Fibroblast of lung (primary cell): ENCODE data around the gene COX4I2. TPM values are rescaled to one million over a fixed set of nuclear protein-coding genes. Genes with fewer than 3 reads are reported as not detected.
"Not testable (repeated sequence)": the region's sequence is repeated elsewhere in the genome, so short reads cannot be mapped to it uniquely, and the experiment has no call there.

ENCODE experiments used
- DNase-seq, 2 donors: peaks; one replicate each; pipeline versions ENCODE4 v3.0.0 to v3.0.0-alpha.2; 2010; ENCODE audit warnings: low read depth in 2 of 2
- H2AFZ ChIP-seq: 2 replicates; pipeline ENCODE4 v1.5.1; 2012; ENCODE audit warnings: low read length, control low read depth, inconsistent platforms
- H3K27ac ChIP-seq: 2 replicates; pipeline ENCODE4 v1.5.1; 2011; ENCODE audit warnings: low read length, control low read depth; ENCODE audit not compliant: insufficient read depth
- H3K27me3 ChIP-seq: 2 replicates; pipeline ENCODE4 v1.5.1; 2011; ENCODE audit warnings: mild to moderate bottlenecking, low read length; ENCODE audit not compliant: control insufficient read depth, insufficient read depth
- H3K36me3 ChIP-seq: 2 replicates; pipeline ENCODE4 v1.5.1; 2011; ENCODE audit warnings: low read length; ENCODE audit not compliant: control insufficient read depth, insufficient read depth
- H3K4me1 ChIP-seq: 2 replicates; pipeline ENCODE4 v1.5.1; 2011; ENCODE audit warnings: low read length; ENCODE audit not compliant: control insufficient read depth, insufficient read depth; ENCODE audit errors: extremely low read depth
- H3K4me2 ChIP-seq: 2 replicates; pipeline ENCODE4 v1.5.1; 2011; ENCODE audit warnings: low read length, control low read depth; ENCODE audit not compliant: insufficient read depth; ENCODE audit errors: extremely low read depth
- H3K4me3 ChIP-seq, 4 experiments: fragments of 200-600 bp in 1 of 4; sonication (generic) in 1 of 4; replicated peaks in 1 of 4; 2 replicates each; pipeline ENCODE4 v1.5.1; 2011 to 2016; ENCODE audit warnings: low read length in 4 of 4, low read depth in 3 of 4, mild to moderate bottlenecking in 3 of 4, control low read depth in 2 of 4, inconsistent platforms in 1 of 4, mixed read lengths in 1 of 4; ENCODE audit not compliant: insufficient read depth in 1 of 4; ENCODE audit errors: control extremely low read depth in 1 of 4
- H3K79me2 ChIP-seq: 2 replicates; pipeline ENCODE4 v1.5.1; 2012; ENCODE audit warnings: mild to moderate bottlenecking, low read length, inconsistent platforms; ENCODE audit not compliant: control insufficient read depth, insufficient read depth
- H3K9ac ChIP-seq: 2 replicates; pipeline ENCODE4 v1.5.1; 2011; ENCODE audit warnings: mild to moderate bottlenecking, low read length, control low read depth; ENCODE audit not compliant: insufficient read depth
- H3K9me3 ChIP-seq: 2 replicates; pipeline ENCODE4 v1.5.1; 2012; ENCODE audit warnings: low read depth, low read length; ENCODE audit not compliant: control insufficient read depth, insufficient read depth
- H4K20me1 ChIP-seq: 2 replicates; pipeline ENCODE4 v1.5.1; 2011; ENCODE audit warnings: low read length; ENCODE audit not compliant: control insufficient read depth, insufficient read depth; ENCODE audit errors: extremely low read depth
- EZH2 ChIP-seq: IDR thresholded peaks from 2 replicates; pipeline ENCODE4 v1.5.1; 2012; ENCODE audit warnings: low read length, control low read depth, mild to moderate bottlenecking; ENCODE audit errors: missing control alignments
- polyA plus RNA-seq, 2 donors: library from polyadenylated mRNA; depleted of rRNA in 1 of 2; stranded (reverse) in 1 of 2; unstranded in 1 of 2; fragments of >200 nt; gene quantifications; 2 replicates each; pipeline ENCODE4 v1.2.1, GENCODE V29; 2011 to 2012; ENCODE audit warnings: missing spikeins in 1 of 2
- total RNA-seq: library from RNA; depleted of rRNA; stranded (reverse); fragments of >200 nt; gene quantifications from 2 replicates; pipeline ENCODE4 v1.2.1, GENCODE V29; 2014
- TF ChIP-seq, protein P1 (sequence below), 2 donors: IDR thresholded peaks in 1 of 2; conservative IDR thresholded peaks in 1 of 2; 1 replicate in 1 of 2; 2 replicates in 1 of 2; pipeline ENCODE4 v1.5.1; 2011 to 2012; ENCODE audit warnings: low read length in 2 of 2, control low read depth in 1 of 2, inconsistent platforms in 1 of 2, low read depth in 1 of 2, mild to moderate bottlenecking in 1 of 2

Gene COX4I2
- total and polyA plus RNA-seq, 2 donors (not counting 1 experiment from before 2014, with no cell fraction given): not detected

- peak overlapping the region; percentile 32 for H3K27ac ChIP-seq
- H3K27me3 ChIP-seq: no peaks in the 10 kb centered on the region
- peaks cover 54% of the 10 kb centered on the region for H3K79me2 ChIP-seq
- H3K4me1 ChIP-seq: peaks cover 16% of the 10 kb centered on the region
- TF ChIP-seq, protein P1, sequence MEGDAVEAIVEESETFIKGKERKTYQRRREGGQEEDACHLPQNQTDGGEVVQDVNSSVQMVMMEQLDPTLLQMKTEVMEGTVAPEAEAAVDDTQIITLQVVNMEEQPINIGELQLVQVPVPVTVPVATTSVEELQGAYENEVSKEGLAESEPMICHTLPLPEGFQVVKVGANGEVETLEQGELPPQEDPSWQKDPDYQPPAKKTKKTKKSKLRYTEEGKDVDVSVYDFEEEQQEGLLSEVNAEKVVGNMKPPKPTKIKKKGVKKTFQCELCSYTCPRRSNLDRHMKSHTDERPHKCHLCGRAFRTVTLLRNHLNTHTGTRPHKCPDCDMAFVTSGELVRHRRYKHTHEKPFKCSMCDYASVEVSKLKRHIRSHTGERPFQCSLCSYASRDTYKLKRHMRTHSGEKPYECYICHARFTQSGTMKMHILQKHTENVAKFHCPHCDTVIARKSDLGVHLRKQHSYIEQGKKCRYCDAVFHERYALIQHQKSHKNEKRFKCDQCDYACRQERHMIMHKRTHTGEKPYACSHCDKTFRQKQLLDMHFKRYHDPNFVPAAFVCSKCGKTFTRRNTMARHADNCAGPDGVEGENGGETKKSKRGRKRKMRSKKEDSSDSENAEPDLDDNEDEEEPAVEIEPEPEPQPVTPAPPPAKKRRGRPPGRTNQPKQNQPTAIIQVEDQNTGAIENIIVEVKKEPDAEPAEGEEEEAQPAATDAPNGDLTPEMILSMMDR (conservative IDR thresholded peaks at IDR 0.05 in 1 of 2, IDR thresholded peaks at IDR 0.05 in 1 of 2; ENCODE audit: low read depth in 1 of 2, low read length in 2 of 2): no peak
- no peak for TF ChIP-seq EZH2
- no peaks in the 10 kb centered on the region for H3K9me3 ChIP-seq
- no peak overlapping the region for H3K9ac ChIP-seq
- no peak for DNase-seq
- H3K4me2 ChIP-seq: no peak overlapping the region
- H2AFZ ChIP-seq: no peak overlapping the region
- peaks cover 12% of the 10 kb centered on the region for H3K36me3 ChIP-seq
- no peaks in the 10 kb centered on the region for H4K20me1 ChIP-seq
- H3K4me3 ChIP-seq: no peak overlapping the region
Observed at GRCh38 chr20:31667315-31668285, 29.9 kb downstream of the COX4I2 start.

GRCh38 chr20:31668944-31669343 is 31.2 kb downstream of the COX4I2 start:
- not testable (repeated sequence) for H2AFZ ChIP-seq, H3K9me3 ChIP-seq, H3K4me2 ChIP-seq, DNase-seq, H3K27me3 ChIP-seq, H4K20me1 ChIP-seq, H3K4me3 ChIP-seq, H3K27ac ChIP-seq, H3K9ac ChIP-seq
- Histone ChIP-seq H3K36me3 (peaks cover 13% of the 10 kb centered on the region), H3K4me1 (peaks cover 16% of the 10 kb centered on the region), H3K79me2 (peaks cover 66% of the 10 kb centered on the region)

- Histone ChIP-seq H3K27me3 (no peaks in the 10 kb centered on the region), H4K20me1 (no peaks in the 10 kb centered on the region), H3K9me3 (no peaks in the 10 kb centered on the region), H3K27ac (no peak overlapping the region), H3K4me3 (no peak overlapping the region), H3K79me2 (peaks cover 75% of the 10 kb centered on the region), H3K4me1 (peaks cover 20% of the 10 kb centered on the region), H2AFZ (no peak overlapping the region), H3K36me3 (peaks cover 13% of the 10 kb centered on the region), H3K4me2 (no peak overlapping the region), H3K9ac (no peak overlapping the region)
- TF ChIP-seq, protein P1 (conservative IDR thresholded peaks at IDR 0.05 in 1 of 2, IDR thresholded peaks at IDR 0.05 in 1 of 2; ENCODE audit: low read depth in 1 of 2, low read length in 2 of 2): no peak
- no peak for TF ChIP-seq EZH2
- DNase-seq: no peak
Observed at GRCh38 chr20:31669876-31670275, 32.2 kb downstream of the COX4I2 start.
